Embryonic facial prominence (tissue), 1 donor: ENCODE data around the gene SIX4.
A peak's percentile ranks its signal among the peaks of the same experiment; 100 is the strongest.
"Not testable (repeated sequence)": the region's sequence is repeated elsewhere in the genome, so short reads cannot be mapped to it uniquely, and the experiment has no call there.

Experiments
- DNase-seq: peaks from one replicate; pipeline ENCODE4 v3.0.0-alpha.2; 2016; ENCODE audit errors: extremely low spot score

Gene SIX4

GRCh38 chr14:60723907-60724618 lies at the start of gene SIX4:
Gene SIX4, minus strand, starts transcription at chr14:60724351. Its CDS starts 277 bp downstream, at chr14:60724074.
- DNase-seq: peak; percentile 58

- no peak for DNase-seq
Measured at GRCh38 chr14:60773558-60773957, 49.4 kb upstream of the SIX4 start.

DNA sequence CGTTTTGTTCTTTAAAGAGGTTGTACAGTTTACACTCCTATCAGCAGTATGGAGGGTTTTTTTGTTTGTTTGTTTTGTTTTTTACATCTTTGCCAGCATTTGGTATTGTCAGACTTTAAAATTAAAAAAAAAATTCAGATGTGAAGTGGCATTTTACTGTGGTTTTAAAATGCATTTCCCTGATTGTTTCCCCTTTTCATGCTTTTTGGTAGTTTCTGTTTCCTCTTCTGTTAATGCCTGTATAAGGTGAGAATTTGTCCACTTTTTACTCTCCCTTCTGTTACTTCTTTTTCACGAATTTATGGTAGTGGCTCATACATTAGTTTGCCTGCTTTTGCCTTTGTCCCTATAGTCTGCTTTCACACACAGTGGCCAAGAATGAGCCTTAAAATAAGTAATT lies 47.0 kb upstream of the SIX4 start:
- no peak for DNase-seq

GRCh38 chr14:60768602-60769001 lies 44.5 kb upstream of the SIX4 start:
- no peak for DNase-seq

DNA sequence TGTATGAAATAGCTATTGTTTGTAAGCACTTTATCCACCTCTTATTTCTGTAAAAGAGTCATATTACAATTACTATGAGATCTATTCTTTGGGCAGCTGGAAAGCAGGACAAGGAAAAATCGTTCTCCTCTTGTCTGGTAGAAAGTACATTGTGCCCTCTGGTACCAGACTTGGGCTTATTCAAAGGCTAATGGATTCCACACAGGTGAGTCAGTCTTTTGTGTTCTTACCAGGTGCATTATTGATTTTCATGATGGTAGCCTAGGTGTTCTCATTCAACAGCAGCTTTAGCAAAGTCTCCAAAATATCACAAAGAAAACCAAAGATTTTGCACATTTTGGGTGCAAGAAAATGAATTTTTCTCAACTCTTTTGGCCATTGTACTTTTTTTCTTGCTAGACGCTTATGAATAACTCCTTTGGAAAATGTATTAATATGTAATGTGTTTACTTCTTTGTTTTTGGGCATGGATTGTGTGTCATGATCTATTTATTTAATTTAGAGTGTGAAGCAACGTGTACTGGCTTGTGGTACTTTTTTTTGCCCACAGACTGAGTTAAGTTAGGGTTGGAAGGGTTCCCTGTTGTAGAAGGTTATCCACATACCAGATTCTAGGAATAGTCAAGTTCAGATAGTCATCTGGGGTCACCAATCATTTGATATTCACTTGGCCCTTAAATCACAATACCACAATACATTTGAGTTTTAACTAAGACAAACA lies 36.7 kb upstream of the SIX4 start:
- DNase-seq: no peak

- no peak for DNase-seq
Measured at GRCh38 chr14:60760209-60760608, 36.1 kb upstream of the SIX4 start.

- no peak for DNase-seq
Measured at GRCh38 chr14:60758885-60759284, 34.7 kb upstream of the SIX4 start.

DNA sequence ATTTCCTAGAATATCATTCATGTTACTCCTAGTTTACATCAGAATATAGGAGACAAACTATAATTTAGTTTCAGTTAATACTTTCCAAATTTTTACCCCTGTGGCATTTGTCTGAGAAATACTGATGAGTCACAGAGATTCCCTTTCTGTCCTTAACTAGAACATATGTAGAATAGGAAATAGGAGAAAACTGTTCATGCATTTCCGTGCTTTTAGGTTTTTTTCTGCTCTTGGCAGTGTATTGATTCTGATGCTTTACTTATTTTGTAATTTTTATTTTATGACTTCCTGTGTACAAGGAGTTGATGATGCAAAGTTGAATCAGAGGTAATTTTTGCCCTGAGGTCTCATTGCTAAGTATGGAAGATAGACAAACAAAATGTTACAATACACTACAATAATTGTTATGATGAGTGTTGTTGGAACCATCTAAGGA lies 33.4 kb upstream of the SIX4 start:
- no peak for DNase-seq

- DNase-seq: no peak
Measured at GRCh38 chr14:60756847-60757246, 32.7 kb upstream of the SIX4 start.

GRCh38 chr14:60753264-60754119 lies 29.3 kb upstream of the SIX4 start:
- no peak for DNase-seq

DNA sequence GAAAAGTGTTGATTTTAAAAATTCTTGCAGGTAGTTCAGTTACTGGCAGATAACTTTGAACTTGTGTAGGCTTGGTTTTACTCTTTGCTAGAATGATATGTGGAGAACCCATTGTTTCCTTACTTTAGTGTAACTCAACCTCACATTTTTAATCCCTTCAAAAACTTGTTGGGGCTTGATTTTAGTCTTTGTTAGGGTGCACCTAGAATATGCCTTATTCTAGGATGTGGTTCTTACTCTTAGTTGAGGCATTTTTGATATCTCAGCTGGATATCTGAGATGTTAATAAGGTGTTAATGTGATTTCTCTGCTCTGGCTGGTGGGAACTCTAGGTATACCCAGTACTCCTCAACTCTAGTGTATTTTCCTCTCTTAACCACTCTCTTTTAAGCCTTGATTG lies 20.4 kb upstream of the SIX4 start:
- DNase-seq: no peak

DNA sequence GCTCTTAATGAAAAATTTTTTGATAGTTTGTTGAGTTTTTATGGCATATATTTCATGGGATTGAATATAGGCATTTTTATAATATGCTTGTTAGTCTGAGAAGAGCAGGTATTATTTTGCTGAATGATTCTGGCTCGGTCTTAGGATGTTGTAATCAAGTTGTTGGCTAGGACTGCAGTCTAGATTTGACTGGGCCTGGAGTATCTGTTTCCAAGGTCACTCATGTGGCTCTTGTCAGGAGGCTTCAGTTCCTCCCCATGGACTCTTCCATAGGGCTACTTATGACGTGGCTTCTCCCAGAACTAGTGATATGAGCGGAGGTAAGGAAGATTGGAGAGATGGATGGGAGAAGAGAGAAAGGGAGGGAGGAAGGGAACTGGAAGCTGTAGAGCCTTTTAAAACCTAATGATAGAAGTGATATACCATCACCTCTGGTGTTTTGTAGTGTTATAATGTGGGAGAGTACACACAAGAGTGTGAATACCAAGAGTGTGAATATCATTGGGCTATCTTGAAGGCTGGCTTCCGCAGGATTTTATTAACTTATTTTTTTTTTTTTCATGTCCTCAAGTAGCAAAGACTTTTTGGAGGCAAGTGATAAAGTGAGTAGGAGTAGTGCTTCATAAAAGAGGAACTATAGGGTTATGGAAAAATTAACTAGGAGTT lies 14.8 kb upstream of the SIX4 start:
- no peak for DNase-seq

GRCh38 chr14:60736494-60736893 lies 12.3 kb upstream of the SIX4 start:
- no peak for DNase-seq

DNA sequence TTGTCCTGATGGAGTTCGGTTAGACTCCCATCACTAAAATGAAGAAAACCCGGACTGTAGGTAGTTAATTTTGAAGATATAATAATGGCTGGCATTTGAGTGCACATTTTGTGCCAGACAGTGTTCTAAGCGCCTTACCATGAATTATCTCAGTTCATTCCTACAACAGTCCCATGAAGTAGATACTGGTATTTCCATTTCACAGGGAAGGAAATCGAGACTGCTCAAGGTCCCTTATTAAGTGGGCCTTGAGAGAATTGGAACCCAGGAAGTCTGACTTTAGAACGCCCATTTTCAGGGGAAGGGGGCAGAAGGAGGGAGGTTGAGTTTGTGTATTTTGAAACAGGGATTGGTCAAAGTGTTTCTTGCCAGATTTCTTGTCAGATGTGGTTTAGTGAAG lies 11.3 kb upstream of the SIX4 start:
- no peak for DNase-seq

DNA sequence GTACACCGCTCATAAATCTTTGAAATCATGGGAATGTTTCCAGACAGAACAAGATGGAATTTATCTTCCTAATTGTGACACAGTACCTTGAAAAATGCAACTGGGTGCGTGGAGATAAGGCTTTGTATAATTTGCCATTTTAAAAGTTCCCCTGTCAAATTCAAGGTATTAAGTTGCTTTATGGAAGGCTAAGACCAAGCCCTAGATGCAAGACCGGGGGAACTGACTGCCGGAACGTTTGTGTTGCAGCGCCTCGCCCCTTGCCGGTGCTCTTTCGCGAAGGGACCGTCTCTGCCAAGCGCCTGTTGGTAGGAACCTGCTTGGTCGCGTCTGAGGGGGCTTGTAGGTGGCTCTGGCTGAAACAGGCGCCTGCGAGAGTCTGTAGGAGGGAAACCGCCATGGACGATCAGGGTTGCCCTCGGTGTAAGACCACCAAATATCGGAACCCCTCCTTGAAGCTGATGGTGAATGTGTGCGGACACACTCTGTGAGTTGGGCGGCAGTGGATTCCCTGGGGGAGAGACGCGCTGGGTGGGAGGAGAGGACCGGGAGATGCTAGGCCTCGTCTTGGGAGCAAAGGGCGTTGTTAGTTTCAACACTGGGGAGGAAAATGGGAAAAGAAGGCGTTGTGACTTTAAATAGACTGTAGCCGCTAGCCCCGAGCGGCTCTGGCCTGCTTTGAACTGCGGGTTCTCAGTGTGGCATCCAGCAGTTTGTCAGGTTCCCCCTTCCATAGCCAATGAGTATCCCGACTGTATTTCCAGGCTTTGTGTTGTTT lies 10.5 kb upstream of the SIX4 start, which contains the start of gene MNAT1:
Gene MNAT1, plus strand, starts transcription at position 297 of the 778 bp plus-strand sequence. Its CDS starts 102 bp downstream, at position 399.
- DNase-seq: peak; percentile 64

GRCh38 chr14:60732840-60733483 lies 8.8 kb upstream of the SIX4 start:
- DNase-seq: no peak

- not testable (repeated sequence) for DNase-seq
Measured at GRCh38 chr14:60731291-60731690, 7.1 kb upstream of the SIX4 start.

GRCh38 chr14:60723116-60723906 lies 840 bp downstream of the SIX4 start:
- no peak for DNase-seq

- DNase-seq: no peak
Measured at GRCh38 chr14:60722357-60723115, 1.6 kb downstream of the SIX4 start.
